ENCODE data around the gene WAPL.

- TF ChIP-seq EZH2 (IDR thresholded peaks at IDR 0.05; ENCODE audit: borderline replicate concordance, insufficient read depth, low read length, poor library complexity, severe bottlenecking): no peak
- TF ChIP-seq CTCF (IDR thresholded peaks at IDR 0.05; ENCODE audit: poor library complexity, severe bottlenecking): no peak
- TF ChIP-seq EP300 (conservative IDR thresholded peaks at IDR 0.05; ENCODE audit: poor library complexity, severe bottlenecking): no peak
- no peak for TF ChIP-seq REST (IDR thresholded peaks at IDR 0.05; ENCODE audit: borderline replicate concordance)
- no peak for TF ChIP-seq POLR2AphosphoS5 (IDR thresholded peaks at IDR 0.05)
Measured at GRCh38 chr10:86461963-86462804, 59.4 kb downstream of the WAPL start.

Data from neural cell (in vitro differentiated cells).